IPS-NIHi7 (cell line): Measurements from ENCODE around the gene ASGR1.

Experiments used
- DNase-seq: peaks from one replicate; pipeline ENCODE4 v3.0.0; 2012; ENCODE audit warnings: mixed read lengths; ENCODE audit errors: extremely low spot score

Gene ASGR1

GRCh38 chr17:7216242-7217112 is 37.3 kb upstream of the ASGR1 start:
- DNase-seq = no peak

GRCh38 chr17:7215652-7216180 is 36.5 kb upstream of the ASGR1 start:
- no peak for DNase-seq

GRCh38 chr17:7215136-7215638 is 36.0 kb upstream of the ASGR1 start:
- DNase-seq = no peak

- DNase-seq = peak; percentile 92
Observed at GRCh38 chr17:7214300-7215135, 35.3 kb upstream of the ASGR1 start.

- DNase-seq = peak; percentile 76
Observed at GRCh38 chr17:7213895-7214299, 34.7 kb upstream of the ASGR1 start.

- no peak for DNase-seq
Observed at GRCh38 chr17:7211491-7212273, 32.5 kb upstream of the ASGR1 start.

GRCh38 chr17:7208754-7209460 is 29.7 kb upstream of the ASGR1 start:
- DNase-seq = no peak

- peak; percentile 54 for DNase-seq
Observed at GRCh38 chr17:7208027-7208571, 28.9 kb upstream of the ASGR1 start.

- no peak for DNase-seq
Observed at GRCh38 chr17:7207120-7208001, 28.2 kb upstream of the ASGR1 start.

- DNase-seq = no peak
Observed at GRCh38 chr17:7205561-7205960, 26.4 kb upstream of the ASGR1 start.

- peak; percentile 98 for DNase-seq
Observed at GRCh38 chr17:7204828-7205461, 25.8 kb upstream of the ASGR1 start.

GRCh38 chr17:7204336-7204735 is 25.2 kb upstream of the ASGR1 start:
- no peak for DNase-seq

- DNase-seq = no peak
Observed at GRCh38 chr17:7203391-7203790, 24.2 kb upstream of the ASGR1 start.

- no peak for DNase-seq
Observed at GRCh38 chr17:7196651-7197401, 17.7 kb upstream of the ASGR1 start.

GRCh38 chr17:7195971-7196370 is 16.8 kb upstream of the ASGR1 start:
- no peak for DNase-seq

GRCh38 chr17:7192271-7192937 is 13.2 kb upstream of the ASGR1 start:
- DNase-seq = no peak

- DNase-seq = peak; percentile 82
Observed at GRCh38 chr17:7191571-7192270, 12.6 kb upstream of the ASGR1 start.
